Measurements from ENCODE around the gene PPP1R1B.
A peak's percentile ranks its signal among the peaks of the same experiment; 100 is the strongest.

PPP1R1B gene

DNA sequence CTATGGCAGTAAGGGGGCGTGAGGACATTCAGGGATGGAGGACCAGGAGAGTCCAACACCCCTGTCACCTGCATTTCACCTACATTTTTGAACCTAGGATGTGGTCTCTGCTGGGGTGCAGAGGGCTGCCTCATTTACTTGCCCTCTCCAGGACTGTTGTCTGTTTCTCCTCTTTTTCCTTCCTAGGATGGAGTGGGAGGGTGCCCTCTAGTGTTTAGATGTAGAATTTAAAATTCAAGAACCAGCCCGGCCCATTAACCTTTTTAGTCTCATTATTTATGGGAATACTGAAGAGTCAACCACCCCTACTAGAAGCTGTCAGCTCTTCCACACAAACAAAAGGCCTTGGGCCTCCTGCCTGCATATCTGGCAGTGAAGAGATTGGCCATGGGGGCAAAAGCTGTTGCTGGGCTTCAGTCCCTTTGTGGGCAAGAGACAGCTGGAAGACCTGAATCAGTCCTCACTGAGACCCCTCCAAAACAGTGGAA, 7.7 kb downstream of the PPP1R1B start:
- DNase-seq: peak; percentile 31

DNA sequence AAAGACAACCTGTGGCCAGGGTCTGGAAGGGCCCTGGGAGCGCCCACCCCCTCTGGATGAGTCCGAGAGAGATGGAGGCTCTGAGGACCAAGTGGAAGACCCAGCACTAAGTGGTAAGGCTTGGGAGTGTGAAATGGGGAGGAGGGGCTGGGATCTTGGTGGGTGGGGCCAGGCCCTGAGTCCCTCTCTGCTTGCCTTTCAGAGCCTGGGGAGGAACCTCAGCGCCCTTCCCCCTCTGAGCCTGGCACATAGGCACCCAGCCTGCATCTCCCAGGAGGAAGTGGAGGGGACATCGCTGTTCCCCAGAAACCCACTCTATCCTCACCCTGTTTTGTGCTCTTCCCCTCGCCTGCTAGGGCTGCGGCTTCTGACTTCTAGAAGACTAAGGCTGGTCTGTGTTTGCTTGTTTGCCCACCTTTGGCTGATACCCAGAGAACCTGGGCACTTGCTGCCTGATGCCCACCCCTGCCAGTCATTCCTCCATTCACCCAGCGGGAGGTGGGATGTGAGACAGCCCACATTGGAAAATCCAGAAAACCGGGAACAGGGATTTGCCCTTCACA, 8.9 kb downstream of the PPP1R1B start:
- no peak for DNase-seq

DNA sequence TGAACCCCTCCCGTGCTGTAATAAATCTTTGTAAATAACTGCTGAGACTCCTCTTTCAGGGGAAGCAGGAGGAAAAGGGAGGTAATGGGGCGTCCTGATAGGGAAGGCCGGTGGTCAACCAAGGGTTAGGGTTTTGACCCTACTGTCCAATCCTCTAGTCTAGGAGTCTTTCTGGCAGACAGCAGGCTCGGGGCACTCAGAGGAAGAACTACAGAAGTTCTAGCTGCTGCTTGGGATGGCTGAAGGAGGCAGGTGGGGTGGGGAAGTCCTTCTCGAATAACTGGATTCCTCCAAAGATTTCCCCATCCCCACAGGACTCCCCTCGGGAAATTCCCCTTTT, 9.8 kb downstream of the PPP1R1B start:
- no peak for DNase-seq

DNA sequence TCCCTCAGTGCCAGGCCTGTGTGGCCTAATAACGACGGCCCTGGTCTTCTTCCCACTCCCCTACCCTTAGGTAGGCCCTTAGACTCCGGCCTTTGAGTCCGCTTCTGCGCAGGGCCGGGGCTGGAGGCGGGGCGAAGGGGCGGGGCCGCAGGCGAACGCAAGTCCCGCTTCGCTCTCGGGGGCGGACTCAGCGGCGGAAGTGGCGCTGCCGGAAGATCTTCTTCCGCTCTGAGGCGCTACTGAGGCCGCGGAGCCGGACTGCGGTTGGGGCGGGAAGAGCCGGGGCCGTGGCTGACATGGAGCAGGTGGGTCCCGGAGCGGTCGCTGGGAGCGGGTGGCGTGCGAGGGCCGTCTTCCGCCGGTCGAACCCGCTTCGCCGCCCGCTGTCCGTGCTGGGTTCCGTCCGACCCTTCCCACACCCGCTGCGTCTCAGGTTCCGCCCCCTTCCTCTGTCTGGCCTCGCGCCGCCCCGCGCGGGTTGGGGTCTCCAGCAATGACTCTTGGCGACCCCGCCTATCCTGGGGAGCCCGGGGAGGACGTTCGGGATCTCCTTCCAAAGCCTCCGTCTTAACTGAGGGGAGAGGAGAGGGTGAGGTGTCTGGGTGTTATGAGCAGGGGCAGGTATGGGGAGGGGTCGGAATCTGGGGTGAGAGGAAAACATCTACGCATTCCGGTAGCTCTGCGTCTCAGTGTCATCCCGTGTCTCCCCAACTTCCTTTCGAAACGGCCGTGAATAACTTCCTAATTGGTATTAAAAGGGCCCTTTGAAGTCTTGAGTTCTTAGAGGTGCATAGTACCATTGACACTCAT, 10.4 kb downstream of the PPP1R1B start, which contains the start of gene STARD3:
Gene STARD3 (plus strand): TSS at position 218 of the 810 bp plus-strand sequence. CDS start 16,388 bp downstream, outside the sequence.
- peak; percentile 67 for DNase-seq

DNA sequence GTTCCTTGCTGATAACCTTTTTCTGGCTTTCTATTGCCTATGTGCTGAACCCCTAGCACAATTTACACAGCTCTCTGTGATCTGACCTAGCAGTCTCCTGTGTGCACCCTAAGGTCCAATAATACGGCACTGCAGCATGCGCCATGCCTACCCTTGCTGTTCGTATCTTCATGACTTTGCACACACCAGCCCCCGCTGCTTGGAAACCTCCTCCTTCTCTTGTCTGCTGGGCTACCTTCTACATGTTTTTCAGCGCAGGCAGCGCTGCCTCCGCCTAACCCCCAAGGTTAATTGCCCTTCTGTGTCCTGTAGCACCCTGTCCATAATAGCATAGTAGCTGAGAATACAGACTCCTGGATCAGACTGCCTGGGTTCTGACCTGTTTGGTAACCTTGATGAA, 11.6 kb downstream of the PPP1R1B start:
- no peak for DNase-seq

DNA sequence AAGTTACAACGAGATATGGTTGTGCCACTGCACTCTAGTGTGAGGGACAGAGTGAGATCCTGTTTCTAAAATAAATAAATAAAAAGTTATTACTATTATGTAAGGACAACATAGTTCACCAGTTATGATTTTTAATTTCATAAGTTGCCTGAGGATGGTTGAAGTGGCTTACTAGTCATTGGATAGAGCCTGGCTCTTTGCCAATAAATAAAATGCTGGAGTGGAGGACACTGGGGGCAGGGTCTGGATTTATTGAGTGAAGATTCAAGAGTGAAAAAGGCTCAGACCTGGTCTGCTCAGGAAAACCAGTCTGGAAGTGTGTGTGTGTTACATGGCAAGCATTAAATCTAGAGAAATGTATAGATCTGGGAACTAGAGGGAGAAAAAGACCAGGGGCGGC, 12.3 kb downstream of the PPP1R1B start:
- DNase-seq: no peak

DNA sequence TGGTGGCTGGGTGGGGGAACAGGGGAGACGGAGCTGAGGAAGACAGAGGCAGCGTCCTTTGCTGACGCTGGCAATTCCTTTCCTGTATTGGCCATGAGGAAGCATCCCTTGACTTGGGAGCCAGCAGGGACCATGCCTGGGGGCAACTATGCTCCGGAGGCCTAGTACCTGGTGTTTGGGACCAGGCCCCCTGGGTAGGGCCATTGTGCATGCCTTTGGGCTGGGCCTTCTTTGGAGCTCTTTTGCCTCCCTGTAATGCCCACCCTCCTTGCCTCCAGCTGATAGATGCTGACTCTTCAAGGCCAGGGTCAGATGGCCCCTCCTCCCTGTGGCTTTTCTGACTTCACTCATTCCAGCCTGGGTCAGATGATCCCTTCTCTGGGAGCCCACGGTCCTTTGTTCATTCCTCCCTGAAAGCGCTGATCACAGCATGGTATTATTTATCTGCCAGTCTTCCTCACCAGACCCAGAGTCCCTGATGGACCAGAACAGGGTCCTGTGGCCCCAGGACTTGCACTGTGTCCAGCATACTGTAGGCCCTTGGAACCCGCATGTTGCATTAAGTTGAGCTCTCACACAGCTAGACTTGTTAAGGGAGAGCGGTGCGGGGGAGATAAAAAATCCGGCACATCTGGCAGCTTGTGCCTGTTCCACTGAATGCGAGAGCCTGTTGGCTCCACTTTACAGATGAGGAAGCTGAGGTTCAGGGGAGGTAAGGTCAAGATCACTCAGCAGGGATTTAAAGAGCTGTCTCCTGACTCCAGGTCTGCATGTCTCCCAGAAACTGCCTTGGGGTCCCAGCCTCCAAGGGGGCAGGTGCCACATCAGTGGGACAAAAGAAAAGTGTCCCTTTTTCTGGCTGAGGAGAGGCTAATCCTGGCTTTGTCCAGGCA, 13.1 kb downstream of the PPP1R1B start:
- no peak for DNase-seq

DNA sequence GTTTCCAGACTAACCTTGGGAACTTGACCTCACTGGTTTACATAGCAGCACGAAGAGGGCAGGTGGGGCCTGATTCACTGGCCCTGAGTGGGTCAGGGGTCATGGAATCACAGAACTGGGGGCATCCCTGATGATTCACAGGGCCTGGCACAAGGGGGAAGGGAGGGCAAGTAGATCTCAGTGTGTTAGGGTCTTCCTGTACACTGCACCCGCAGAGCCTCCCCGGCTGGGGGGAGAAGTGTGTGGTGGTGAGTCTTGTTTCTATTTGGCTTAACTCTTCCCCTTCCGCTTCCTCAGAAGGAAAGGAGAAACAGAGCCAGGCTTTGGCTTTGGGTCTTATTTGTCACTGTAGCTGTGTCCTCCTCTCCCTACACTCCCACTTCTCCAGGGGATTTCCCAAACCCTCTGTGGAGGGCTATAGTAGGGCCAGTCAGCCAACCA, 13.9 kb downstream of the PPP1R1B start:
- DNase-seq: no peak

DNA sequence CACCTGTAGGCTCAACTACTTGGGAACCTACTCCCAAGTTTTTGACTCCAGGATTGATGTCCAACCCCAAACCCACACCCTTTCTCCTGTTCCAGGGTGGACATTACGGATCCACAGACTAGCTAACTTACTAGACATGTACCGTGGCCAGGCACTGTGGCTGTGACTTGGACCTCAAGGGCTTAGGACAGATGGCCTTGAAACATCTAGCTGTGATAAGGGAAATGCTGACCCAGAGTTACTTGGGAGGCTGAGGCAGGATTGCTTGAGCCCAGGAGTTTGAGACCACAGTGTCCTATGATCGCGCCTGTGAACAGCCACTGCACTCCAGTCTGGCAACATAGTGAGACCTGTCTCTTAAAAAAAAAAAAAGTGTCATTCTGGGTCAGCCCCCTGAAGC, 14.3 kb downstream of the PPP1R1B start:
- DNase-seq: no peak

DNA sequence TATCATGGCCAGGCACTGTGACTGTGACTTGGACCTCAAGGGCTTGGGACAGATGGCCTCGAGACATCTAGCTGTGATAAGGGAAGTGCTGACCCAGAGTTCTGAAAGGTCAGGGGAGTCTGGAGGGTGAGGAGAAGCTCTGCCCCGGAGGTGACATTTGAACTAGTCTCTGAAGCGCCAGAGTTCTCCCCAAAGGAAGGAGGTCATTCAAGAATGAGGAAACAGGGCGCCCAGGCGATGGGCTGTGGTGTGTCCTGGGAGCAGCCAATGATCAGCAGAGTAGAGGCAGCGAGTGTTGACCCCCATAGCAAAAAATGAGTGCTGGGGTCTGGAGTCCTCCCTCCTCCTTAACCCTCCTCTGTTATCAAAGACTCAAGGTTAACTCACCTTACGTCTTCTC, 15.1 kb downstream of the PPP1R1B start:
- DNase-seq: no peak

DNA sequence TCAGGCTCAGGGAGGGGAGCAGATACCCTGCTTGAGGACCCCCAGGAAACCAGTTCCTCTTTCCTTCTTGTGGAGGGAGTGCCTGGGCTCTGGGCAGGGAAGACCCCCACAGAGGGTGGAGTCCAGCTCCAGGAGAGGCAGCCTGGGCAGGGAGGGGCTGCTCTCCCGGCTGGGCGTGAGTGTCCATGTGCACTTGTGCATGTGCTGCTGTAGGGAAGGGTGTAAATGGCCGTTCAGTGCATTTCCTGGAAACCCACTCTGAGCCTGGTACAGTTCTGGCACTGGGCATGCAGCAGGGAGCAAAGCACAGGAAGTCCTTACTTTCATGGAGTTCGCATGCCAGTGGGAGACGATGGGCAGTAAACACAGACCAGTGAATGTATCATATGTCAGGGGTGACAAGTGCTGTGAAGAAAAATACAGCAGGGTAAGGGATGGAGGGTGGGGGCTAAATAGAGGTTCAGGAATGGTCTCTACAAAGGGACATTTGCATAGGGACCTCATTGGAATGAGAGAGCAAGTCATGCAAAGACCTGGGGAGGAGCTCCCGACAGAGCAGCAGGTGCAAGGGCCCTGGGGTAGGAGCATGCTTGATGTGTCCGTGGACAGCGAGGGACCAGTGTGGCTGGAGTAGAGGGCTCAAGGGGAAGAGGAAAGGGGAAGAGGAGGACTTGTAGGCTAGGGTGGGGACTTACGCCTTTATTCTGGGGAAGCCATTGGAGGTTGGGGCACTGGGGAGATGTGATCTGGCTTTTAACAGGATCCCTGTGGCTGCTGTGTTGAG, 15.7 kb downstream of the PPP1R1B start:
- DNase-seq: no peak

DNA sequence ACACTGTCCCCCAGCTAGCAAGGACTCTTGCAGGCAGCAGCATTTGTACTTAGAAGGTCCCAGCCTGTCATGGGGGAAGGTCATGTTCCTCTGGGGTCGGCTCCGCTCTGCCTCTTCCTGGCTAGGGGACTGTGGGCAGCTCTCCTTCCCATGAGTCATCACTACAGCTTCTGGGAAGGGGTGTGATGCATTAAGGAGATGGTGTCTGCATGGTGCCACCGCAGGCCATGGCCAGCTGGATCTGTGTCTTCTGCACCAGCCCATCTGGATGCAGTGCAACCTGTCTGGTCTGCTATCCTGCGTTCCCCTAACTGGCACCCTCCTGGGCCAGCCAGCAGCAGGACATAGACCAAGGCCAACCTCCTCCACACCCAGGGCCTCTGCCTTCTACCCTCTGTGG, 16.5 kb downstream of the PPP1R1B start:
- DNase-seq: no peak

DNA sequence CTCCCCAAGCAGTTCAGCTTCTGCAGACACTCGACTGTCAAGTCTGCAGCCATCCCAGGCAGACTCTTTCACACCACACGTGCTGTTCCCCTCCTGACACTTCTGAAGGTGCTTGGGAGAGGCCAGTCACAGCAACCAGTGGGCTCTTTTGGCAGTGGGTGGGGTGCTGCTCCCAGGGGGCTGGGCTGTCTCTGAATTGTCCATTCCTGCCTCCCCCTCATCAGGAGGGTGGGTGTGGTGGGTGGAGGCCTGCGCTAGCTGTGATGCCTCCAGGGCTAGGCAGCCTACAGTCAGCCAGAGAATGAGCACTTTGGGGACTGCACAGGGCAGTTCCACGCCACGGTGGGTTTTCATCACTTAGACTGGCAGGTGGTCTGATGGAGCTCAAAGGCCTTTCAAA, 20.5 kb downstream of the PPP1R1B start:
- no peak for DNase-seq

DNA sequence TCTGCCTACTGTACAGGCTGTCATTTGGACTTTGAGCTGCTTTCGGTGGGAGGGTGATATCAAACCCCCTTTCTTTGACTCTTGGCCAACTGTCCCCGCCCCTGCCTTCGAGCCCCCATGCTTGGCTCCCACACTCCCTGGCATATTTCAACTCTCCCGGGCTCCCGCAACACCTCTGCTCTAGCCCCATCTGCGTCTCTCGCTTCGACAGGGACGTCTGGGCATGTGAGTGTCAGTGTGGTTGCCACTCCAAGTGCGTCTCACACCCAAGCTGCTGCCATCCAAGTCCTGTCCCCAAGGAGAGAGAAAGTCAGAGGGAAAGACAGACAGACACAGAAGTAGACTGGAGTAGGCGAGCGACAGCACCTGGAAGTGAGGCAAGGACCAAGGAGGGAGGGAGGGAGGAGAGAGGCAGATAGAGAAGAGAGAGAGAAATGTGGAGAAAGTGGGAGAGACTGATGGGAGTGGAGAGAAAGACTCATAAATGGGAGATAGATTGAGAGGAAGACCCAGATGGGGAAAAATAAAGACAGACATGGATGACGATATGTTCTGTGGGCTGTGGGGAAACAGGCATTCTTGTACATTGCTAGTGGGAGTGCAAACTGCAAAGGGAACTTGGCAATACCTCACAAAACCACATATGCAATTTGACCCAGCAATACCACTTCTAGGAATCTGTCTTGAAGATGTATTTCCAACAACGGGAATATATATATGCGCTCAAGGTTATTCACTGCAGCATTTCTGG, 22.0 kb downstream of the PPP1R1B start:
- DNase-seq: no peak

DNA sequence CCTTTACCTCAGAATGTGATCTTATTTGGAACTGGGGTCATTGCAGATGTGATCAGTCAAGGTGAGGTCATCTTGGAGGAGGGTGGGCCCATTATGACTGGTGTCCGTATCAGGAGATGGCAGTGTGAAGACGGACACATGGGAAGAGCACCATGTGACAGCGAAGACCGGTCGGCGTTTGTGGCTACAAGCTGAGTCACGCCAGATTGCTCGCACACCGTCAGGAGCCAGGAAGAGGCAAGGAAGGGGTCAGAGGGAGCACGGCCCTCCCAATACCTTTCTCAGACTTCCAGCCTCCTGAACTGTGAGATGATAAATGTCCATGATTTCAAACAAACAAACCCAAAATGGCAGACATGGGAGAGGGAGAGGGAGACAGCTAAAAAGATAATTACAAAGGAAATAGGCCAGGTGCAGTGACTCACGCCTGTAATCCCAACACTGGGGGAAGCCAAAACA, 23.4 kb downstream of the PPP1R1B start:
- no peak for DNase-seq

DNA sequence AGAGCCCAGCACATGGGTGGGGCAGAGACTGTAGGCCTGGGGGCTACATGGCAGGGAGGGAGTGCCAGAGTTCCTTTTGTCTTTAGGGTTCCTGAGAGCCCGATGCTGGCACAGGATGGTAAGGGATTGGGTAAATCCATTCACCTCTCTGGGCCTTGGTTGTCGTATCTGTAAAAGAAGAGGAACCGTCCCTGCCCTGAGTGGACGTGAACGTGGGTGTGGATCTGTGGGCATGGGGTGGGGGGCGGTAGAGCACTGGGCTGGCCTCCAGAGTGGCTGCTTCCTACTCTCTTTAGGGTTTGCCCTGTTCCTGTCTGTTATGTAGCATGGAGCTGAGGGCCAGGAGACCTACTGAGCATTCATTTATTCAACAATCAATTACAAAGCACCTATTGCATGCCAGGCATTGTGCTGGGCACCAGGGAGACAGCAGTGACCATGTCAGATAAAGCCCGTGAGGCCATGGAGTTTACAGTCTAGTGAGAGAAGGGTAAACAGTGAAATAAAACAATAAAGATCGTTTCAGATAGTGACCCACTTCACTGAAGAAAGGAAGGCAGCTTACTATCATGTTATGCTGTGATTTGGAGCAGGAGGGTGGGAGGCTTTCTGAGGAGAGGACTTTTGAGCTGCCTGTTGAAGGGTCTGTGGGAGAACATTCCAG, 25.3 kb downstream of the PPP1R1B start:
- no peak for DNase-seq

DNA sequence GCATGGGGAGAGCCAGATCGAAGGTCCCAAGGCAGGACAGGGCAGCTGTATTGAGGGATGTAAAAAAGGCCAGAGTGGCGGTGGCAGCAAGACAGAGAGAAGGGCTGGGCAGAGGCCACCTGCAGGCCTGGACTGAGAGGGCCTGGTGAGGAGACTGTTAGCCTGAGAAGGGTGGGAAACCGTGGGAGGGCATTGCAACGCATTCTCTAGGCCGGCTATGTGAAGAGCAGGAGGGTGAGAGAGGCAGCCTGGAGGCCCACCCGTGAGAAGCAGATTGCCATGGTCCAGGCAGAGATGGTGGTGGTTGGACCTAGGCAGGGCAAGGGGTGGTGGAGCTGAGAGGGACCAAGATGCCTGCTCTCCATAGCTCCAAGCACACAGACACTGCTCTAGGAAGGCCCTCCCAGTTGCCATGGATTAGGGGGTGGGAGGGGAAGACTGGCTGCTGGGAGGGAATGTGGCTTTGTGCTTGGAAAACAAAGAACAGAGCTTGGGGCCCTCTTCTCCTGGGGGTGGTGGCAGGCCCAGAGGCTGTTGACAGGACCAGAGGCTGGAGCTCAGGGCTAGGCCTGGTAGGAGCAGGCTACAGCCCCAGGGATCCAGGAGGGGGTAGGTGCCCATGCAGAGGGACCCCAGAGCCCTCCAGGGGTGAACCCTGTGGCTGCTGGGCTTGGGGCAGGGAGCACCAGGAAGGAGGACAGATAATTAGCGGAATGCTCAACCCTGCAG, 26.0 kb downstream of the PPP1R1B start:
- DNase-seq: no peak

DNA sequence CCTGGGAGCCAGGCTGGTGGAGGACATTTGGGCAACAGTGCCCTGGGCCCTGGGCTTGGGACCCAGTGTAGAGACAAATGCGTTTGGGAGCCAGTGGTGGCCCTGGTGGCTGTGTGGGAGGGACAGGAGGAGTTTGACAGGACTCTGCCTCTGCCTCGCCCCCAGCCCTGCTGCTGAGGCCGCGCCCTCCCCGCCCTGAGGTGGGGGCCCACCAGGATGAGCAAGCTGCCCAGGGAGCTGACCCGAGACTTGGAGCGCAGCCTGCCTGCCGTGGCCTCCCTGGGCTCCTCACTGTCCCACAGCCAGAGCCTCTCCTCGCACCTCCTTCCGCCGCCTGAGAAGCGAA, 26.5 kb downstream of the PPP1R1B start:
- no peak for DNase-seq

DNA sequence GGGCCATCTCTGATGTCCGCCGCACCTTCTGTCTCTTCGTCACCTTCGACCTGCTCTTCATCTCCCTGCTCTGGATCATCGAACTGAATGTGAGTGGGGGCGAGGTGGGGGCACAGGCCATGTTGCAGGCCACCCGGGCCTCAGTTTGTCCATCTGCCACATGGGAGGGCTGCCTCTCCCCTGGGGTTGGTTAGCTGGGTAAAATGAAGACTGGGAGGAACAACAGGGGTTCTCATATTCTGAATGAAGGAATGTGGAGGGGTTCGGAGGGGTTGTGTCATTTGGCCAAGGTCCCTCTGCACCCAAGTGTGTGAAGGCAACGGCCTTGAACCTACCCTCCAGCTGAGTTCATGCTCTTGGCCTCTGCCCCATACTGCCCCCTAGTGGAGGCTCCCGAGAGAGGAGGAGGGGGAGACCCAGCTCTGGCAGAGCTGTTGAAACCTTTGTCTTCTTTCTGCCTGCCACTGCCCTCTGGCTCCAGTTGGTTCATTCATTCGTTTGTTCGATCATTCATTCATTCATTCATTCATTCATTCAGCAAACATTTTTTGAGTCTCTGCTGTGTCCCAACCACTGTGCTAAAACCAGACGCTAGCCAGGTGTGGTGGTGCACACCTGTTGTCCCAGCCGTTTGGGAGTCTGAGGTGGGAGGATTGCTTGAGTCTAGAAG, 27.0 kb downstream of the PPP1R1B start:
- DNase-seq: no peak

DNA sequence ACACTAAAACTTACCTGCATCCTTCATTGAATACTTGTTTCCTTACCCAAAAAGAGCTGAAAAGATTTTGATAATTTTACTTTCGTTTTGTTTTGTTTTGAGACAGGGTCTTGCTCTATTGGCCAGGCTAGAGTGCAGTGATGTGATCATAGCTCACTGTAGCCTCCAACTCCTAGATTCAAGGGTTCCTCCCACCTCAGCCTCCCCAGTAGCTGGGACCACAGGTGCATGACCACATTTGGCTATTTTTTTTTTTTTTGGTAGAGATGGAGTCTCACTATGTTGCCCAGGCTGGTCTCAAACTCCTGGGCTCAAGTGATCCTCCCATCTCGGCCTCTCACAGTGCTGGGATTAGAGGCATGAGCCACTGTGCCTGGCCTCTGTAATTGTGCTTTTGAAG, 28.4 kb downstream of the PPP1R1B start:
- DNase-seq: no peak

Measured in NCI-H2227 treated with DMSO at 0.1 percent for 48 hours (cell line).